HG03558 (cell line): Measurements from ENCODE around the gene BPIFB1.

ENCODE experiments used
- ATAC-seq: cut with Tn5 transposase; IDR thresholded peaks from one replicate; pipeline ENCODE4 v1.9.1; 2021; ENCODE audit warnings: moderate number of reproducible peaks; ENCODE audit not compliant: unreplicated experiment; ENCODE audit errors: extremely low read depth

The BPIFB1 gene

DNA sequence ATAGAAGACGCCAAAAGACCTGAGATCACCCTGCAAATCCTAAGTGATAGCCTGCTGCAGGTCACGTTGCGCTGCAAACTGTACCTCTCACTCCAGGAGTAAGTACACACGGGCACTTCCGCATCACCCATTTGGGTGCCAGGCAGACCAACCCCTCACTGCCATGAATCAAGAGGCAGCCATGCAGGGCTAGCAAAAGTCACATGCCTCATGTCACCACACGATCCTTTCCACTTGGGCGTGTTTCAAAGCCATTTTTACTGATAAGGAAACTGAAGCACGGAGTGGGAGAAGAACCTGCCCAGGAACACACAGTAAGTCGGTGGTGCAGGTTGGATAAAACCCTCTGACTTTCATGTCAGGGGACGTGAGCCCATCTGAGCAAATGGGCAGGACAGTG lies 37.0 kb downstream of the BPIFB1 start:
- ATAC-seq, result no peak

DNA sequence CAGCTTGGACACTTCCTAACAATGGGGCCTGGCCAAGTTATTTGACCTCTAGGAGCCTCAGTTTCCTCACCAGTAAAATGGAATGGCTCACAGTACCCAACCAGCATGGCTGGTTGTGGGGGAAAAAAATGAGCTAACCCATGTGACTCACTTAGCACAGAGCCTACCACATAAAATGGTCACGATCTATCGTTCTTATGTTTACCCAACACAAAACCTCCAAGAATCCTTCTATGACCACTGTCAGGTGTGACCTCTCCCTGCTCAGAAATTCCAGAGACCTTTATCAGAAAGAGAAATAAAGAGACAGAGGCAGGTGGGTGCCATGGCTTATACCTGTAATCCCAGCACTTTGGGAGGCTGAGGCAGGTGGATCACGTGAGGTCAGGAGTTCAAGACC lies 39.4 kb downstream of the BPIFB1 start:
- ATAC-seq, result no peak

DNA sequence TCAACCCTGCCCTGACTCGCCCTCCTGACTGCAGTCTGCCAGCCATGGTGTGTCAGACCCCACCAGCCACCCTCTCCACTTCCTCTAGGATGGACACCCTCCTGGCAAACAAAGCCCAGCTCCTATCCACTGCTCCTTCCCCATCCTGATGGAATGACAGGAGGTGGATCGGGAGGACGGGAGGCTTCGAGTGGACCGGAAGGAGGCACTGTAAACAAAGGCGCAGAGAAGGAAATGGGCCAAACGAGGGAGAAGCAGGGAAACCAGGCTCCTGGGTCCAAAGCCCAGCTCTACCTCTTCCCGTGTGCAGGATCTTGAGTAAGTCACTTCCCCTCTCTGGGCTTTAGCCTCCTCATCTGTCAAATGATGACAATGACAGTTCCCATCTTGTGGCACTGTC lies 40.2 kb downstream of the BPIFB1 start:
- ATAC-seq, result no peak

DNA sequence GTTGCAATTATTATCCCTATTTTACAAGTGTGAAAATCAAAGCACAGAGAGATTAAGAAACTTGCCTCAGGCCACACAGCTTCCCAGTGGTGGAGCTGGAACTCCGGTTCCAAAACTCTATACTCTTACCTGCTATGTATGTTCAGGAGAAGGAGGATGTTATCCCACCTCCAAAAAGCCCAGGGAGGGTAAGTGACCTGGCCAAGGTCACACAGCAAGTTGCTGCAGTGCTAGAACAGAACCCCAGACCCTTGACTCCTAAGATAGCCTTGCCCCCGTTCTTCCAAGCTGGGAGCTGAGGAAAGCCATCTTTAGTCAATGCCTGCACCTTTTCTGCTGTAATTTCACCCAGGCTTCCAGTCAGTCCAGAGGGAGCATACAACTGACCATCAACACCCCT lies 42.3 kb downstream of the BPIFB1 start:
- no peak for ATAC-seq

DNA sequence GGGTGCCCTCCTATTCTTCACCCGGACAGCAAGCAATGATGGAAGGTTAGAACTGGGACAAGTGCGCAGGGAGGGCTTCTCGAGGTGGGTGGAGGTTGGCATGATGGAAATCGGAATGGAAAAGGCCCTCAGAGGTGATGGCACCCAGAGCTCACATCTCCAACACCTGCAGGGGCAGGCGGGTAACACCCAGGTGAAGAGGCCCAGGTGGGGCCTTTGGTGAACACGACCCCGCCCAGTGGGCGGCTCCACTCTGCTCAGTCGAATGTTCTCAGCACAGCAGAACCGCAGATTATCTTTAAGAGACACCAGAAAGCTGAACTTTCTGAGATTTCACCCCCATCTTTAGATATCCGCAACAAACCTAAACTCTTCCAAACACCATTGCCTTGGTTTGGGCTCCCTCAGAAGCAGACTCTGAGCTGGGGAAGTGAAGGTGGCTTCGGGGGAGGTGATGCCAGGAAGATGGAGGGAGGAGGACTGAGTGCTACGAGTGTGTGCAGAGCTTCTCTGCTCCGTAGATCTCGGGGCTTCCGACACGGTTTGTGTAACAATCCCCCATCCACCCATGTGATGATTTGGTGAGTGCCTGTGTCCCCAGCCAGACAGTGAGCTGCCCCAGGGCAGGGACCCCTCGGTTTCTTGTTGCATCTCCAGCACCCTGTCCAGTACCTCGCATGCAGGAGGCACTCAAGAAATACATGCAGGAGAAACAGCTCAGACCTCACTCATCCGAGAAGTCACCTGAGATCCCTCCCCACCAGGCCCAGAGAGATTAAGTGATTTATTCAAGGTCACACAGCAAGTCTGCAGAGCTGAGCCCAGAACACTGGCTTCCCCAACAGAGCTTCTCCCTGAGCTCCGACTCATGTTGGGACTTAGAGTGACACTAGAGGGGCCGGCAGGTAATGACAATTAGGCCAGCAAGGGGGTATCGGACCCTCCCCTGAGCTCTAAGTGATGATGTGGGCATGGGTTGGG lies 45.4 kb downstream of the BPIFB1 start:
- no peak for ATAC-seq

DNA sequence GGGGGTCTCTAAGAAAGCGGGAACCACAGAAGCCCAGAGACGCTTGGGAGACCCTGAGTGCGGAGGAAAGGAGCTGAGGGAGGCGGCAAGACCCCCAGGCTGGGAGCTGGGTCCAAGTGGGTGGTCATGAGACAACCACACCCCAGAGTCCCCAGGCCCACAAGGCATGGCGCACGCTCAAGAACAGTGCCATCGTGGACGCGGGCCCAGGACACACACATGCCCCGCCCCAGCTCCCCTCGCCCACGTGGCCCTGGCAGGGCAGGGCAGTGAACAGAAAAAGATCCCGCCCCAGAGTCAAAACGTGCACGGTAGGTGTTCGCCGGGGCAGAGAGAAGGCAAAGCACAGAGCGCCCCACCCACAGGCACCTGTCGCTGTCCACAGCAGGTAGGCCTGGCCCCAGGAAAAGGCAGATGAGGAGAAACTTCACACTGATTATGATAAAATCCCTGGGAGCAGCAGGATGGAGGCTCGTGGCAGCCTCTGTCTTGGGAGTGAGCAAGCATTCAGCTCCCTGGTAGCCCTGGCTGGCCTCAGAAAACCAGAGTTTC lies 50.0 kb downstream of the BPIFB1 start:
- ATAC-seq, result no peak

DNA sequence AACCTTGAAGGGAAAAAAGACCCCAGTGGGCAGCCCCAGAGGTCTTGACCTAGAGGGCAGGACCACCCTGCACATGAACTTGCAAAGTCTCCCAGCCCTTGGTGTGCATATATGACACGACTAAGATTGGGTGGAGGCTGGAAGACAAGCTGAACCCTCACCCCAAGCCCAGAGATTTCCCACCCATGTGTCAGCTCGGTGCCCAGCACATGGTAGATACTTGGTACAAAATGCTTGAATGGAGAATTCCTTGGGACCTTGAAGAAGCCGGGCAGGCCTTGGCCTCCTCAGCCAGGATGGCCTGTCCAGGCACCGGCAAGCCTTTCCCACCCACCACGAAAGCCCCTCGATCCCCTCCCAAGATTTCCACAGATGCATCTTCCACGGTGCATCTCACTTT lies 50.6 kb downstream of the BPIFB1 start:
- ATAC-seq, result no peak

DNA sequence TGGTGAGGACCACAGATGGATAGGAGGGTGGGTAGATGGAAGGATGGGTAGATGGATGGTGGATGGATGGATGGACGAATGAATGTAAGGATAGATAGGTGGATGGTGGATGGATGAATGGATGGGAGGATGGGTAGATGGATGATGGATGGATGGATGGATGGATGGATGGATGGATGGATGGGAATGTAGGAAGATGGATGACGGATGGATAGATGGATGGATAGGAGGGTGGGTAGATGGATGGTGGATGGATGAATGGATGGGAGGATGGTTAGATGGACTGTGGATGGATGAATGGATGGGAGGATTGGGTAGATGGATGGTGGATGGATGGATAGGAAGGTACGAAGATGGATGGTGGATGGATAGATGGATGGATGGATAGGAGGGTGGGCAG lies 51.1 kb downstream of the BPIFB1 start:
- ATAC-seq, result no peak

DNA sequence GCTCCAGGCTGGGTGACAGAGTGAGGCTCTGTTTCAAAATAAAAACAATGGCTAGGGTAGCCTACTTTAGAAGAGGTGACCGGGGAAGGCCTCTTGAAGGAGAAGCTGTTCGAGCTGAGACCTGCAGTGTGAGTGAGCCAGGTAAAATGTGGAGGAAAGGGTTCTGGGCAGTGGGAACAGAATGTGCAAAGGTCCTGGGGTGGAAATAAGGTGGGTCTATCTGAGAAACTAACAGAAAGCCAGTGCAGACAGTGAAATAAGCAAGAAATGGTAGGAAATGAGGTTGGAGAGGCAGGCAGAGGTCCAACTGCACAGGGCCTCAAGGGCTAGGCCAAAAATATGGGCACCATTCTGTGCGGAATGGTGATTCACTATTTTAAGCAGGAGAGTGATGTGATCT lies 53.4 kb downstream of the BPIFB1 start:
- ATAC-seq, result no peak

DNA sequence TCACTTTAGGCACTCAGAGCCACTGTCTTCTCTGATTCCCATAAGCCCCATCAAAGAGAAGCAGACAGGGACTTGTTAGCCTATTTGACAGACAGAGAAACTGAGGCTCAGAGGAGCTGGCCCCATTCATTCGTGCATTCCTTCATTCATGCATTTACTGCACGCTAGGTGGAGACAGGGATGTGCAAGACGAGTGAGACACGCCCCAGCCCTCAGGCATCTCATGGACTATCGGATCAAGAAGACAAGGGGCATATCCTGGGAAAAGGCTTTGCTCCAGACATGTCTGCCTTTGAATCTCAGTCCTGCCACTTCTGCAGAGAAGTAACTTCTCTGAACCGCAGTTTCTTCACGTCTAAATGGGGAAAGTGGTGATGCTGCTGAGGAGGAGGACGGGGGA lies 54.1 kb downstream of the BPIFB1 start:
- no peak for ATAC-seq

DNA sequence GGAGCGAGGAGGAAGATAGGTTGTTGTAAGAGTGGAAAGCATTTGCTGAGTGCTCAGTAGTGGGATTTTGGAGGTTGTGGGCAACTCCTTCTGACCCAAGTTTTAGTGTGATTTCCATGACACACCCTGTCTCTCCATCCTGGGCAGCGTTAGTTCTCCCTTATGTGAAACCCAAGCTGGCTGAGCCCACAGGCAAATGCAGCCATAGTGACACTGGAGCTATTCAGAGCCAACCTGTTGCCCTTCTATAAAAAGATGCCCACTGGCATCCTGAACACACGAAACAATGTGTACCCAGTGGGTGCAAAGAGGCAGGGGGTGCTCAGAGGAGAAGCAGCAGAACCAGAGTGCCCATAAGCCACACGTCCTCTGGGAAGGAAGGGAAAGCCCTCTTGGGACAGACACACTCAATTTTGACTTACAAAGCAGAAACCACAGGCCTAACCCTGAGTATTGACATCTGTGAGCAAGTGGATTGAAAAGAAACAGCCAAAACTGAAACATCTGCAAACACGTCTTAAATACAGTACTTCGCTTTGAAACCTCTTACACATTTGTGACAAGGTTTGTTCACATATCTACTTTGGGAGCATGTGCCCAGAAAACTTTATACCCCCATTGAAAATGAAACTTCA lies 54.6 kb downstream of the BPIFB1 start:
- ATAC-seq, result no peak

DNA sequence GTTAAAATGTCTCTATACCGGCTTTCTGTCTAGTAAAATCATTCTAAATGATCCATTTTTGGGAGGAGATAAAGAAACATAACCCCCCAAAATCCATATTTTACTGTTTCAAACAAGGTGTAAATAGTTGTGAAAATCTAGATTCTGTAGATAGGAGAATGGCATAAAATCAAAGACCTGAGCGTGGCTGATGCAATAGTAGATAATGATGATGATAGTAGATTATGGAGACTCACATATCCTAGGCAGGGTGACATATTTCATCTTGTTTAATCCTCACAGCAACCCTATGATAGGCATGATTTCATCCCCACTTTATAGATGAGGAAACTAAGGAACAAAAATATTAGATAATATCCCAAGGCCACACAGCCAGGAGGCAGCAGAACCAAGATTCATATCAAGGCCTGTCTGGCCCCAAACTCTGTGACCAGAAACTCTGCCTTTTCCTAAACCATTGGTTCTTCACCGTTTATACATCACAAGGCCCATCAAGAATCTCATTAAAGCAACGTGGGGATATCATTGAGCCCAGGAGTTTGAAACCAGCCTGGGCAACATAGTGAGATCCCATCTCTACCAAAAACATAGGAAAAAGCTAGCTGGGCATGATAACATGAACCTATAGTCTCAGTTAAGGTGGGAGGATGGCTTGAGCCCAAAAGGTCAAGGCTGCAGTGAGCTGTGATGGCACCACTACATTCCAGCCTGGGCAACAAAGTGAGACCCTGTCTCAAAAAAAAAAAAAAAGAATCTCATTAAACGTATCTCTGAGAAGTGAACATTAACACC lies 55.6 kb downstream of the BPIFB1 start:
- ATAC-seq, result no peak

DNA sequence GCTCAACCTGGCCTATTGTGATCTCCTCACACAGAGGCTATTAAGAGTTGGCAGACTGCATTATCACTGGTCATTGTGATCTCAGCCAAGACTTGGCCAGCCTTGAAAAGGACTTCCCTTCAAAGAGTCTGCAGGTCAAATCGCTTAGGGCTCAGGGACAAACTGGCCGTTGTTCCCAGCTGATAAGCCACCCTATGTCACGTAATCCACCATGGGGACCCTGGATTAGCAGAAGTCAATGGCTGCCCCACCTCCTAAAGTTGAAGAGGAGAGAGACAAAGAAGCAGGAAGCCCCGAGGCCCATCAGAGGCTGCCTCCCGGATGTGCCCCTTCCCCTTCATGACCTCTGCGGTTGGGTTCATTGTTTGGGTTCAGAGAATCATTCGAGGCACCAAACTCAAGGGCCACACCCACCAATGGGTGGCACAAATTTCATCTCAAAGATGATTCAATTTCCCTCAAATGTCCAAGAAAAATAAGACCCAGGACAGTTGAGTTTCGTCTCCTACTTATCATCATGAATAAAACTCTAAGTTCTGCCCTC lies 56.6 kb downstream of the BPIFB1 start:
- no peak for ATAC-seq

DNA sequence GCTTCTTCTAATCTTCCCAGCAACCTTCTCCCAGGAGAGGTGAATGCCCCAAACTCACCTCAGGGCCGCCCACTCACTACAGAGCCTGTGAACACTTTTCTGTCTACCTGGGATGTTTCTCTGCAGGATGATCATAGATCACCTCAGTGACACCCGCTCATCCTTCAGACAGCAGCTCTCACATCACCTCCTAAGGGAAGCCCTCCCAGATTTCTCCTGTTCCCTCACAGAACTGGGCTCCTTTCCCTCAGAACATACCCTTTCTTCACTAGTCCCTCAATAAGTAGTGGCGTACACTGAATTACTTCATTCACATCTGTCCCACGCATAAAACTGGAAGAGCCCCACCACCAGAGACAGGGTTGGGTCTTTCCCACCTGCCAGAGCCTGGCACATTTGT lies 60.5 kb downstream of the BPIFB1 start:
- ATAC-seq, result no peak

DNA sequence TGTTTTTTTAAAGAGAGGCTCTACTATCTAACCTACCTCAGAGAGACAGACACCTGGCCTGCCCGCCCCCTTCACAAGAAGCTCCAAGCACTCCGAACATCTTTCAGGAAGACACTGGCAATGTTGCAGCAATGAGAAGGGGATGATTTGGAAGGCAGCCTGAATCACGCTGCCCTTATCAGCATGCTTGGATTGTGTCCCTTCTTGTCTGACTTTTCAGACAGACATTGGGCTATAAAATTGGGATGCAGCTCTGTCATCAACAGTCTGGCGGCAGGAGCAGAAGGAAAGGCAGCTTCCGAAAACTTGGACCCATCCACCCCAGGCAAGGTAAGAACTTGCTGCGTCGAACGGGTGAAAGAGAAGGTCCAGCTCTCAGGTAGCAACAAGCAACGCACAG lies 62.3 kb downstream of the BPIFB1 start:
- ATAC-seq, result no peak

DNA sequence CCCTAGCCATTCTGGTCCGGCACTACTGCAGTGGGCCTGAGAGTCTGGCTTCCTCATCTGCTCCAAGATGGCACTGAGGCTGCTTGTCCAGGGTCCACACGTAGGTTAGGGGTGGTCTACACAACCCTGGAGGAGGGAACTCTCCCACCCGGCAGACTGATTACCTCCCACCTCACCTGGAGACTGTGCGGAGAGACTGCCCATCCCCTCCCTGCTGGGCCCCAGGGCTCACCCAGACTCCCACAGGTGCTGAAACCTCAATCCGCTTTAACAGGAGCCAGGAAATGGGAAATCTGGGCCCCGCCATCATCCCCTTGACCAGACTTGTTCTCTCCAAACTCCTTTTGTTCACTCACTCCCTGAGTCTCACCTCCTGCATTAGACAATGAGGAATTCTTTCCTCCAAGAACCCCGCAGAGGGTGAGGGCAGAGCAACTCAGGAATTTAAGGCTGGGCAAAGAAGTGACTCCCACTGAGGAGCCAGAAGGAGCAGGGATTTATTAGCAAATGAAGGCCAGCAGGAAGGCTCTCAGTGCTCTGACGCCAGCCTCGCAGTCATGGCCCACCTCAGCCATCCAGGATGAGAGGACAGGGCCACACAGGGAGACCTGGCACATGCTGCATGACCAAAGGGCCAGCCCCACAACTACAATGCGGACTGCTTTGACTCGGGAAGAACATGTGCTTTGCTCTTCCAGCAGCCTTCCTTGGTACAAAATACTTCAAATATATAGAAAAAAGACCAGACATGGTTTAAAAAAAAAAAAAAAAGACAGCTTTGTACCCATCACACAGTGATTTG lies 65.3 kb downstream of the BPIFB1 start:
- ATAC-seq, result no peak

DNA sequence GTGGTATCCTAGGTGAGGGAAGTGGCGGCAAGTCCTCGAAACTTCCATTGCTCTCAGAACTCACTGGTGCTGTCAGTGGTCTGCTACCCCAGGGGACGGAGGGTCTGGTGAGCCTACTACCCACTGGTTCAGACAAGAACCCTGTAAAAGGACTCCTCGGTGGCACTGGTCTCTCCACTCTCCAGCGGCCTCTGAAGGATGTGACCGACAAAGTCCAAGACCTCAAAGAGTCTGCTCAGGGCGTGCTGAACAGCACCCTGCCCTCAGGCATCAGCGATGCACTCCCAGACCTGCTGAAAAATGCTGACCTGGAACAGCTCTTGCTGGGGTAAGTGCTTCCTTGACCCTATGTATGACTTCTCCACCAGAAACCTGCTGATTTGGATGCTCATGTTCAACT lies 66.5 kb downstream of the BPIFB1 start:
- no peak for ATAC-seq

DNA sequence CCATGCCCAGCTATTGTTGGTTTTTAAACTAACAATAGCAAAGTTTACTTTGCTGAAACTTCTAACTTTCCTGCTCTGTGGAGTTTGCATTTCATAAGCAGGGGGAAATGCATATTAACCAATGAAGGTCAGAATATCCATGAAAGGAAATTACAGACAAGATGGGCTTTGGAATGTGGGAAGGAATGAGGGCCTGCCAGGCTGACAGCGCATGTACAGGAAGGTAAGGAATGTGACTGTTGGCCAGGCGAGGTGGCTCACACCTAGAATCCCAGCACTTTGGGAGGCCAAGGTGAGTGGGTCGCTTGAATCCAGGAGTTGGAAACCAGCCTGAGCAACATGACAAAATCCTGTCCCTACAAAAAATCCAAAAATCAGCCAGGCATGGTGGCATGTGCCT lies 68.7 kb downstream of the BPIFB1 start:
- no peak for ATAC-seq

DNA sequence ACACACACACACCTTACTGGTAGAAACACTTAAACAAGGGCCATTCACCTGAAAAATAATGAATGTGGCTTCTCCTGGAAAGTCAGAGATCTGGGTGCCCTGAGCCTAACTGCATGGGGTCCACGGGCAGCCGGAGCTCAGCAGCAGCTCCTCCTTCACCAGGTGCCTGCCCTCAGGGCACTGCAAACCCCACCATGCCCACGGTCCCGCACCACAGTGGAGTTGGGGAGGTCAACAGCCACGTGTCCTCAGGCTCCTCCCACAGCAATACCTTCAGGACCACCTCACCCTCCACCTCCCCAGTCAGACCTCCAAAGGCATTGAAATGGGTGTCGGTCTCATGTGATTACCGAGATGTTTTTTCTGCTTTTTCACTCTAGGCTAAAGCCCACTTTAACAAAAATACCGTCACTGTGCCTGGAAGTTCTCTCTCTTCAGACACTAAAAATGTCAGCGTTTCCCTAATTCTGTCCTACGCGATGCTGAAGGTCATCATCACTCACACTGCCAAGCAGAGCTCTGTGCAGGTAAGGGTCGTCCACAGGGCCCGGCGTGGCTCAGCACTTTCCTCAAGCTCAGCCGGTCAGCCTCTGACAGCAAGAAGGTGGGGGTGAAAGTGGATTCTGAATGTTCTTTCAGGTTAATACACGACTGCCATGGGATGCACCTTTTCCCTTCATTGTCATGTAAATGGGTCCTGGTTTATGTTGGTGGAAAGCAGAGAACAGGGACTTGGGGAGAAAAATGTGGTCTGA lies 69.4 kb downstream of the BPIFB1 start:
- no peak for ATAC-seq
